CD4-positive, alpha-beta T cell treated with Interleukin-21 for 1 hour (primary cell): Measurements from ENCODE around the gene MIF.
"Not testable (repeated sequence)": the region's sequence is repeated elsewhere in the genome, so short reads cannot be mapped to it uniquely, and the experiment has no call there.

Source experiments
- DNase-seq: peaks from one replicate; pipeline ENCODE4 v3.0.0-alpha.2; 2020

The MIF gene

GRCh38 chr22:23903328-23903971 is 9.3 kb downstream of the MIF start:
- DNase-seq: no peak

GRCh38 chr22:23904573-23905254 is 10.5 kb downstream of the MIF start:
- DNase-seq: no peak

GRCh38 chr22:23906641-23907040 is 12.5 kb downstream of the MIF start:
- DNase-seq: no peak

- not testable (repeated sequence) for DNase-seq
Observed at GRCh38 chr22:23907423-23907822, 13.2 kb downstream of the MIF start.

- DNase-seq: no peak
Observed at GRCh38 chr22:23908587-23909205, 14.5 kb downstream of the MIF start.

GRCh38 chr22:23909296-23909898 is 15.2 kb downstream of the MIF start:
- DNase-seq: no peak

GRCh38 chr22:23910496-23911190 is 16.5 kb downstream of the MIF start:
- no peak for DNase-seq

- no peak for DNase-seq
Observed at GRCh38 chr22:23911318-23911980, 17.3 kb downstream of the MIF start.

GRCh38 chr22:23912293-23912903 is 18.2 kb downstream of the MIF start:
- no peak for DNase-seq

- DNase-seq: no peak
Observed at GRCh38 chr22:23913306-23913660, 19.1 kb downstream of the MIF start.

GRCh38 chr22:23913661-23914353 is 19.6 kb downstream of the MIF start:
- DNase-seq: peak; percentile 98

- no peak for DNase-seq
Observed at GRCh38 chr22:23915290-23915689, 21.1 kb downstream of the MIF start.

GRCh38 chr22:23920267-23920611 is 26.1 kb downstream of the MIF start:
- DNase-seq: not testable (repeated sequence)

- DNase-seq: not testable (repeated sequence)
Observed at GRCh38 chr22:23921586-23922201, 27.5 kb downstream of the MIF start.

- DNase-seq: no peak
Observed at GRCh38 chr22:23922921-23923320, 28.7 kb downstream of the MIF start.

GRCh38 chr22:23925020-23925606 is 30.9 kb downstream of the MIF start:
- DNase-seq: no peak

GRCh38 chr22:23926561-23926960 is 32.4 kb downstream of the MIF start:
- no peak for DNase-seq

- no peak for DNase-seq
Observed at GRCh38 chr22:23938328-23939016, 44.3 kb downstream of the MIF start.

GRCh38 chr22:23939017-23939357 is 44.8 kb downstream of the MIF start:
- no peak for DNase-seq

GRCh38 chr22:23940166-23940565 is 46.0 kb downstream of the MIF start:
- not testable (repeated sequence) for DNase-seq
